Ascending aorta (tissue), 2 donors: Measurements from ENCODE around the gene SCAF1. TPM values are rescaled to one million over a fixed set of nuclear protein-coding genes. Genes with fewer than 3 reads are reported as not detected.
A peak's percentile ranks its signal among the peaks of the same experiment; 100 is the strongest.

Source experiments
- DNase-seq, 2 donors: peaks; one replicate each; pipeline ENCODE4 v3.0.0-alpha.2; 2019; ENCODE audit warnings: low spot score in 2 of 2
- H3K27ac ChIP-seq, 2 donors: fragments of 200-600 bp; sonication (generic); one replicate each; pipeline ENCODE4 v1.5.1; 2016 to 2017; ENCODE audit warnings: mild to moderate bottlenecking in 1 of 2
- H3K27me3 ChIP-seq: fragments of 200-600 bp; sonication (generic); one replicate; pipeline ENCODE4 v1.5.1; 2017
- H3K36me3 ChIP-seq, 2 donors: fragments of 200-600 bp; sonication (generic); one replicate each; pipeline ENCODE4 v1.5.1; 2016
- H3K4me1 ChIP-seq, 2 donors: fragments of 200-600 bp; sonication (generic); one replicate each; pipeline ENCODE4 v1.5.1; 2016 to 2017; ENCODE audit warnings: mild to moderate bottlenecking in 1 of 2
- H3K4me3 ChIP-seq, 2 donors: fragments of 200-600 bp; sonication (generic); one replicate each; pipeline ENCODE4 v1.5.1; 2016 to 2017; ENCODE audit warnings: mild to moderate bottlenecking in 1 of 2
- H3K9me3 ChIP-seq, 2 donors: fragments of 200-600 bp; sonication (generic); one replicate each; pipeline ENCODE4 v1.5.1; 2016
- CTCF ChIP-seq, 3 experiments: fragments of 200-600 bp in 2 of 3; fragments of 450-650 bp in 1 of 3; sonication (generic) in 2 of 3; IDR thresholded peaks; one replicate each; pipeline ENCODE4 v1.5.1; 2016 to 2019; ENCODE audit warnings: antibody characterized with exemption in 3 of 3, mild to moderate bottlenecking in 1 of 3, moderate library complexity in 1 of 3
- intact Hi-C: fragments of 100-400 bp; cut with DNase I; formaldehyde crosslinking; loops from one replicate; pipeline ENCODE4 v1.15.1; 2023
- total RNA-seq: library from RNA; depleted of rRNA; stranded (reverse); fragments of >200 nt; gene quantifications from one replicate; pipeline ENCODE4 v1.1.0, GENCODE V29; 2016

The SCAF1 gene
- total RNA-seq, 1 donor from 2014 or later = 72.2 TPM

GRCh38 chr19:49639401-49640112, 2.5 kb upstream of the SCAF1 start:
- Histone ChIP-seq H3K9me3 (no peaks in the 10 kb centered on the region), H3K36me3 (peaks cover 21 to 23% of the 10 kb centered on the region in 2 donors), H3K4me1 (peaks cover 20 to 24% of the 10 kb centered on the region in 2 donors), H3K27me3 (no peaks in the 10 kb centered on the region), H3K4me3 (peak overlapping the region; percentile 80 to 87), H3K27ac (peak overlapping the region; percentile 99 to 100)
- intact Hi-C loops = loop anchor here (1.0 to 5.0 kb wide), 5 partner anchors 38 to 237 kb away; partner anchors contain the start of genes AKT1S1, PRMT1, RPS11 and TBC1D17
- TF ChIP-seq CTCF (IDR thresholded peaks at IDR 0.05) = no peak
- no peak for DNase-seq

- Histone ChIP-seq H3K27me3 (no peaks in the 10 kb centered on the region), H3K4me1 (peaks cover 20 to 24% of the 10 kb centered on the region in 2 donors), H3K27ac (peak within 1 kb of the TSS; percentile 99 to 100), H3K36me3 (peaks cover 20% of the 10 kb centered on the region in 2 donors), H3K9me3 (no peaks in the 10 kb centered on the region), H3K4me3 (peak within 1 kb of the TSS; percentile 80 to 87)
- no peak for TF ChIP-seq CTCF (IDR thresholded peaks at IDR 0.05)
- intact Hi-C loops = loop anchor here (1.0 to 5.0 kb wide), 5 partner anchors 37 to 236 kb away; partner anchors contain the start of genes AKT1S1, PRMT1, RPS11 and TBC1D17
- DNase-seq = peak; percentile 99 to 100
These were observed 1.7 kb upstream of the SCAF1 start, which contains the start of gene RRAS for GRCh38 chr19:49640113-49640898. Gene RRAS, minus strand, starts transcription at chr19:49640143. Its CDS starts 45 bp downstream, at chr19:49640098.

- H3K27ac ChIP-seq = peak overlapping the region; percentile 89 to 95
- peaks cover 19 to 27% of the 10 kb centered on the region in 2 donors for H3K36me3 ChIP-seq
- no peaks in the 10 kb centered on the region for H3K27me3 ChIP-seq
- no peak for TF ChIP-seq CTCF (IDR thresholded peaks at IDR 0.05)
- no peak for DNase-seq
- intact Hi-C loops = loop anchor here (1.0 to 5.0 kb wide), 2 partner anchors 22 to 145 kb away; partner anchors contain the start of gene RPS11
- H3K4me3 ChIP-seq = peak overlapping the region; percentile 87 to 96
- H3K9me3 ChIP-seq = no peaks in the 10 kb centered on the region
- H3K4me1 ChIP-seq = peaks cover 20 to 21% of the 10 kb centered on the region in 2 donors
These were observed 555 bp downstream of the SCAF1 start for GRCh38 chr19:49642492-49643035.

GRCh38 chr19:49643466-49643865, 1.5 kb downstream of the SCAF1 start:
- TF ChIP-seq CTCF (IDR thresholded peaks at IDR 0.05) = no peak
- intact Hi-C loops = loop anchor here (5.0 kb wide), 1 partner anchor 146 kb away; the partner anchor contains the start of gene RPS11
- Histone ChIP-seq H3K27ac (no peak overlapping the region), H3K9me3 (no peaks in the 10 kb centered on the region), H3K27me3 (no peaks in the 10 kb centered on the region), H3K36me3 (peaks cover 19 to 32% of the 10 kb centered on the region in 2 donors), H3K4me1 (peaks cover 18 to 19% of the 10 kb centered on the region in 2 donors), H3K4me3 (peak overlapping the region in 1 of 2 donors; percentile 96)
- no peak for DNase-seq

GRCh38 chr19:49645592-49645991, 3.6 kb downstream of the SCAF1 start:
- H3K27ac ChIP-seq = no peak overlapping the region
- peaks cover 12 to 17% of the 10 kb centered on the region in 2 donors for H3K4me1 ChIP-seq
- H3K4me3 ChIP-seq = no peak overlapping the region
- H3K27me3 ChIP-seq = no peaks in the 10 kb centered on the region
- no peak for DNase-seq
- intact Hi-C loops = no loop called here
- H3K9me3 ChIP-seq = no peaks in the 10 kb centered on the region
- no peak for TF ChIP-seq CTCF (IDR thresholded peaks at IDR 0.05)
- peaks cover 28 to 50% of the 10 kb centered on the region in 2 donors for H3K36me3 ChIP-seq
